Fibroblast of villous mesenchyme (primary cell): Measurements from ENCODE around the gene DIAPH1. TPM values are rescaled to one million over a fixed set of nuclear protein-coding genes. Genes with fewer than 3 reads are reported as not detected.
A peak's percentile ranks its signal among the peaks of the same experiment; 100 is the strongest.

Experiments used
- DNase-seq: peaks from one replicate; pipeline ENCODE4 v3.0.0-alpha.2; 2010; ENCODE audit warnings: low read depth
- H3K4me3 ChIP-seq: 2 replicates; pipeline ENCODE4 v1.5.1; 2011; ENCODE audit warnings: low read depth, mild to moderate bottlenecking, low read length
- total RNA-seq: library from RNA; depleted of rRNA; stranded (reverse); fragments of >200 nt; gene quantifications from 2 replicates; pipeline ENCODE4 v1.2.3, GENCODE V29; 2012
- TF ChIP-seq, protein P1 (sequence below): IDR thresholded peaks from 2 replicates; pipeline ENCODE4 v1.5.1; 2012; ENCODE audit warnings: low read depth, mild to moderate bottlenecking, low read length; ENCODE audit not compliant: insufficient read depth

DIAPH1 gene
- total RNA-seq, 1 donor = 26.8 TPM

DNA sequence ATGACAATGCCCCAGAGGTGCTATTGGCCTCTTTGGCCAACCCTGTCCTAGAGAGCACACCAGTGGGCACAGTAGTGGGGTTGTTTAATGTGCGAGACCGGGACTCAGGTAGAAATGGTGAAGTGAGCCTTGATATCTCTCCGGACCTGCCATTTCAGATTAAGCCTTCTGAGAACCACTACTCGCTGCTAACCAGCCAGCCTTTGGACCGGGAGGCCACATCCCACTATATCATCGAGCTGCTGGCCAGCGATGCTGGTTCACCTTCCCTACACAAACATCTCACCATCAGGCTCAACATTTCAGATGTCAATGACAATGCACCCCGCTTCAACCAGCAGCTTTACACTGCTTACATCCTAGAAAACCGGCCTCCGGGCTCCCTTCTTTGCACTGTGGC lies 128.5 kb downstream of the DIAPH1 start:
- H3K4me3 ChIP-seq = no peak overlapping the region
- TF ChIP-seq, protein P1, sequence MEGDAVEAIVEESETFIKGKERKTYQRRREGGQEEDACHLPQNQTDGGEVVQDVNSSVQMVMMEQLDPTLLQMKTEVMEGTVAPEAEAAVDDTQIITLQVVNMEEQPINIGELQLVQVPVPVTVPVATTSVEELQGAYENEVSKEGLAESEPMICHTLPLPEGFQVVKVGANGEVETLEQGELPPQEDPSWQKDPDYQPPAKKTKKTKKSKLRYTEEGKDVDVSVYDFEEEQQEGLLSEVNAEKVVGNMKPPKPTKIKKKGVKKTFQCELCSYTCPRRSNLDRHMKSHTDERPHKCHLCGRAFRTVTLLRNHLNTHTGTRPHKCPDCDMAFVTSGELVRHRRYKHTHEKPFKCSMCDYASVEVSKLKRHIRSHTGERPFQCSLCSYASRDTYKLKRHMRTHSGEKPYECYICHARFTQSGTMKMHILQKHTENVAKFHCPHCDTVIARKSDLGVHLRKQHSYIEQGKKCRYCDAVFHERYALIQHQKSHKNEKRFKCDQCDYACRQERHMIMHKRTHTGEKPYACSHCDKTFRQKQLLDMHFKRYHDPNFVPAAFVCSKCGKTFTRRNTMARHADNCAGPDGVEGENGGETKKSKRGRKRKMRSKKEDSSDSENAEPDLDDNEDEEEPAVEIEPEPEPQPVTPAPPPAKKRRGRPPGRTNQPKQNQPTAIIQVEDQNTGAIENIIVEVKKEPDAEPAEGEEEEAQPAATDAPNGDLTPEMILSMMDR = no peak
- DNase-seq = no peak

DNA sequence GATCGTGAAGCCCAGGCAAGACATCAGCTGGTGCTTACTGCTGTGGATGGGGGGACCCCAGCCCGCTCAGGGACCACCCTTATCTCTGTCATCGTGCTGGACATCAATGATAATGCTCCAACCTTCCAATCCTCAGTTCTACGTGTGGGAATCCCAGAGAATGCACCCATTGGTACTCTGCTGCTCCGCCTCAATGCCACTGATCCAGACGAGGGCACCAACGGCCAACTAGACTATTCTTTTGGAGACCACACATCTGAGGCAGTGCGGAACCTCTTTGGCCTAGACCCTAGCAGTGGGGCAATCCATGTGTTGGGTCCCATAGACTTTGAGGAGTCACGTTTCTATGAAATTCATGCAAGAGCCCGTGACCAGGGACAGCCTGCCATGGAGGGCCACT lies 129.0 kb downstream of the DIAPH1 start:
- no peak for DNase-seq
- TF ChIP-seq, protein P1 = no peak
- H3K4me3 ChIP-seq = no peak overlapping the region

DNA sequence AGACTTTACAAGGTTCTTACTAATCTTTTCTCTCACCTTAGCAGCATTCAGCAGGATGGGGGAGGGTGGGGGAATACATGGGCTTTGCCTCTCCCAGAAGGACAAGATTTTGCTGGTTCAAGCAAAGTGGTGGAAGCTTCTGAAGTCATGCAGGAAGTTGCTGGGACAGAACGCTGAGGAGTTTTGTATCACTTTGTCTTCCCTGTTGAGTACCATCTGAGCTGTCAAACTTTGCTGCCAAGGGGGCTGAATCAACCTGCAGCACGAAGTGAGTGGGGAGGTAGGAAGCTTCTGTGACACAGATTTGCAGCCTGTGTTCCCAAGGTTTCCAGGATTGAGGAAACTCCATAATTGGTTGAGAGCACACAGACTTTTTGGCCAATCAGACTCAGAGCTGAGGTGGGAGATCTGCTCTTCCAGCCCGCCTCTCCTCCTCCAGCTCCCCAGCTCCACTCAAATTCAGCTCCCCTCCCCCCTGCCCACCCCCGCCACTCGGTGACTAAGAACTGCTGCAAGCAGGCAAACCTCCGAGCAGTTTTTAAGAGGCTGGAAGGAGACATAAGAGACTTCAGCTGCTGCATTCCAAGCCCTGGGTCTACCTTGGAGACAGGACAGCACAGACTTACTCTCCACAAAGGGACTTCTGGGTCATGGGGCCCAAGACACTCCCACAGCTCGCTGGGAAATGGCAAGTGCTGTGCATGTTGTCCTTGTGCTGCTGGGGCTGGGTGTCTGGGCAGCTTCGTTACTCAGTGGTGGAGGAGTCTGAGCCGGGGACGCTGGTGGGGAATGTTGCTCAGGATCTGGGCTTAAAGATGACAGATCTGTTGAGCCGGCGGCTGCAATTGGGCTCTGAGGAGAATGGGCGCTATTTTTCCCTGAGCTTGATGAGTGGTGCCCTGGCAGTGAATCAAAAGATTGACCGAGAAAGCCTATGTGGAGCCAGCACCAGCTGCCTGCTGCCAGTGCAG lies 129.9 kb downstream of the DIAPH1 start, which contains the start of gene PCDHGC5:
TSS of gene PCDHGC5 (plus strand) at position 491 of the 971 bp plus-strand sequence. CDS start at position 651, 160 bp downstream.
- no peak within 1 kb of the TSS for H3K4me3 ChIP-seq
- TF ChIP-seq, protein P1 = no peak
- peak; percentile 52 for DNase-seq

DNA sequence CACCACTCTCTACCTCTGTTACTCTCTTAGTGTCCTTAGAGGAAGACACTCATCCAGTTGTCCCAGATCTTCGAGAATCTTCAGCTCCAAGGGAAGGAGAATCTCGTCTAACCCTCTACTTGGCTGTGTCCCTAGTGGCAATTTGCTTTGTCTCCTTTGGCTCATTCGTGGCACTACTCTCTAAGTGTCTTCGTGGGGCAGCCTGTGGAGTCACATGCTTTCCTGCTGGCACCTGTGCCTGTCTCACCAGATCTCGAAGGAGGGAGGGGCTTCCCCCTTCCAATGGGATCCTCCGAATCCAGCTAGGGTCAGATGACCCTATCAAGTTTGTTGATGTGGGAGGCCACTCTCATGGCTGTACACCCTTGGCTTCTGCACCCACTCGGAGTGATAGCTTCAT lies 131.7 kb downstream of the DIAPH1 start:
- DNase-seq = no peak
- H3K4me3 ChIP-seq = no peak overlapping the region
- TF ChIP-seq, protein P1 = no peak

DNA sequence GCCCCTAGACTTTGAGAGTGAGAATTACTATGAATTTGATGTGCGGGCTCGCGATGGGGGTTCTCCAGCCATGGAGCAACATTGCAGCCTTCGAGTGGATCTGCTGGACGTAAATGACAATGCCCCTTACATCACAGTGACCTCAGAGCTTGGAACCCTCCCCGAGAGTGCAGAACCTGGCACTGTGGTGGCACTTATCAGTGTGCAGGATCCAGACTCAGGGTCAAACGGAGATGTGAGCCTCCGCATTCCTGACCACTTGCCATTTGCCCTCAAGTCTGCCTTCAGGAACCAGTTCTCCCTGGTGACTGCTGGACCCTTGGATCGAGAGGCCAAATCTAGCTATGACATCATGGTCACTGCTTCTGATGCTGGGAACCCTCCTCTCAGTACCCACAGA lies 132.7 kb downstream of the DIAPH1 start:
- TF ChIP-seq, protein P1 = no peak
- DNase-seq = no peak
- H3K4me3 ChIP-seq = no peak overlapping the region

DNA sequence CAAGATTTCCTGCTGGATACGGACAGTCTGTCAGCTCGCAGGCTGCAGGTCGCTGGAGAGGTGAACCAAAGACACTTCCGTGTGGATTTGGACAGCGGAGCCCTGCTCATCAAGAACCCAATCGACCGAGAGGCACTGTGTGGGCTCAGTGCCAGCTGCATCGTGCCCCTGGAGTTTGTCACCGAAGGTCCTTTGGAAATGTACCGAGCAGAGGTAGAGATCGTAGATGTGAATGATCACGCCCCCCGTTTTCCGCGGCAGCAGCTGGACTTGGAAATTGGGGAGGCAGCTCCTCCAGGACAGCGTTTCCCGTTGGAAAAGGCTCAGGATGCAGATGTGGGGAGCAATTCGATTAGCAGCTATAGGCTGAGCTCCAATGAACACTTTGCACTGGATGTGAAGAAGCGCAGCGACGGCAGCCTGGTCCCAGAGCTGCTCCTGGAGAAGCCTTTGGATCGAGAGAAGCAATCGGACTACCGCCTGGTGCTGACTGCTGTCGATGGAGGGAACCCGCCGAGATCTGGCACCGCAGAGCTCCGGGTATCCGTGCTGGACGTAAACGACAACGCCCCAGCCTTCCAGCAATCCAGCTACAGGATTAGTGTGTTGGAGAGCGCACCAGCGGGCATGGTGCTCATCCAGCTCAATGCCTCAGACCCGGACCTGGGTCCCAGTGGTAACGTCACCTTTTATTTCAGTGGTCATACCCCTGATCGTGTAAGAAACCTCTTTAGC lies 133.3 kb downstream of the DIAPH1 start:
- no peak overlapping the region for H3K4me3 ChIP-seq
- TF ChIP-seq, protein P1 = no peak
- DNase-seq = no peak
